Suprapubic skin (tissue), 4 donors: Measurements from ENCODE around the gene DPYD. TPM values are rescaled to one million over a fixed set of nuclear protein-coding genes. Genes with fewer than 3 reads are reported as not detected.

ENCODE experiments used
- DNase-seq, 2 donors: peaks; one replicate each; pipeline ENCODE4 v3.0.0-alpha.2; 2019; ENCODE audit warnings: low spot score in 2 of 2
- H3K27ac ChIP-seq: fragments of 200-600 bp; sonication (generic); one replicate; pipeline ENCODE4 v1.5.1; 2019
- H3K27me3 ChIP-seq: fragments of 200-600 bp; sonication (generic); one replicate; pipeline ENCODE4 v1.5.1; 2019
- H3K36me3 ChIP-seq: fragments of 200-600 bp; sonication (generic); one replicate; pipeline ENCODE4 v1.5.1; 2019
- H3K4me1 ChIP-seq: fragments of 200-600 bp; sonication (generic); one replicate; pipeline ENCODE4 v1.5.1; 2019
- H3K4me3 ChIP-seq: fragments of 200-600 bp; sonication (generic); one replicate; pipeline ENCODE4 v1.5.1; 2019; ENCODE audit warnings: mild to moderate bottlenecking
- H3K9me3 ChIP-seq: fragments of 200-600 bp; sonication (generic); one replicate; pipeline ENCODE4 v1.5.1; 2019
- CTCF ChIP-seq, 2 donors: fragments of 200-600 bp in 1 of 2; fragments of 450-650 bp in 1 of 2; sonication (generic) in 1 of 2; IDR thresholded peaks; one replicate each; pipeline ENCODE4 v1.5.1; 2016 to 2019; ENCODE audit warnings: antibody characterized with exemption in 2 of 2, mild to moderate bottlenecking in 1 of 2, moderate library complexity in 1 of 2
- EP300 ChIP-seq: sonication (generic); formaldehyde crosslinking; IDR thresholded peaks from one replicate; pipeline ENCODE4 v1.6.1; 2017; ENCODE audit warnings: antibody characterized with exemption
- POLR2A ChIP-seq, 2 donors: fragments of 450-650 bp; IDR thresholded peaks; one replicate each; pipeline ENCODE4 v1.6.1; 2017; ENCODE audit warnings: antibody characterized with exemption in 2 of 2, mild to moderate bottlenecking in 2 of 2, moderate library complexity in 2 of 2
- POLR2AphosphoS5 ChIP-seq, 3 donors: sonication (generic); formaldehyde crosslinking; IDR thresholded peaks; one replicate each; pipeline ENCODE4 v1.6.1; 2017; ENCODE audit warnings: antibody characterized with exemption in 3 of 3
- WGBS: methylation state at CpG from one replicate; pipeline ENCODE4 v1.1.5; 2018; 5-methylcytosine and 5-hydroxymethylcytosine counted together
- total RNA-seq, 4 donors: library from RNA; depleted of rRNA; stranded (reverse); fragments of >200 nt; gene quantifications; one replicate each; pipeline ENCODE4 v1.1.0, GENCODE V29; 2016

DPYD gene
- total RNA-seq, 4 donors from 2014 or later = 10.1 to 31.9 (median 11.6) TPM

GRCh38 chr1:97875996-97876395, 44.8 kb downstream of the DPYD start:
- no peaks in the 10 kb centered on the region for H3K4me1 ChIP-seq
- 92% methylated on average over 3 of the region's 3 CpGs for WGBS
- TF ChIP-seq POLR2A (IDR thresholded peaks at IDR 0.05) = no peak
- TF ChIP-seq EP300 = no peak
- no peak for TF ChIP-seq CTCF (IDR thresholded peaks at IDR 0.05)
- no peak for TF ChIP-seq POLR2AphosphoS5 (IDR thresholded peaks at IDR 0.05)
- no peaks in the 10 kb centered on the region for H3K36me3 ChIP-seq
- no peaks in the 10 kb centered on the region for H3K9me3 ChIP-seq
- no peak for DNase-seq
- no peak overlapping the region for H3K27ac ChIP-seq
- H3K27me3 ChIP-seq = no peaks in the 10 kb centered on the region
- H3K4me3 ChIP-seq = no peak overlapping the region

- no peaks in the 10 kb centered on the region for H3K36me3 ChIP-seq
- WGBS = 81% methylated on average over 7 of the region's 7 CpGs
- no peak overlapping the region for H3K27ac ChIP-seq
- no peaks in the 10 kb centered on the region for H3K4me1 ChIP-seq
- H3K9me3 ChIP-seq = no peaks in the 10 kb centered on the region
- DNase-seq = no peak
- TF ChIP-seq POLR2A (IDR thresholded peaks at IDR 0.05) (no peak), EP300 (no peak), POLR2AphosphoS5 (IDR thresholded peaks at IDR 0.05) (no peak), CTCF (IDR thresholded peaks at IDR 0.05) (no peak)
- no peaks in the 10 kb centered on the region for H3K27me3 ChIP-seq
- no peak overlapping the region for H3K4me3 ChIP-seq
Observed at GRCh38 chr1:97870589-97870988, 50.2 kb downstream of the DPYD start.

GRCh38 chr1:97869441-97869840, 51.4 kb downstream of the DPYD start:
- no peaks in the 10 kb centered on the region for H3K9me3 ChIP-seq
- DNase-seq = no peak
- no peak overlapping the region for H3K27ac ChIP-seq
- H3K27me3 ChIP-seq = no peaks in the 10 kb centered on the region
- WGBS = 37% methylated on average over 2 of the region's 2 CpGs
- H3K36me3 ChIP-seq = no peaks in the 10 kb centered on the region
- H3K4me1 ChIP-seq = no peaks in the 10 kb centered on the region
- H3K4me3 ChIP-seq = no peak overlapping the region
- TF ChIP-seq POLR2A (IDR thresholded peaks at IDR 0.05) (no peak), CTCF (IDR thresholded peaks at IDR 0.05) (no peak), POLR2AphosphoS5 (IDR thresholded peaks at IDR 0.05) (no peak), EP300 (no peak)

GRCh38 chr1:97867127-97867526, 53.7 kb downstream of the DPYD start:
- no peaks in the 10 kb centered on the region for H3K36me3 ChIP-seq
- H3K9me3 ChIP-seq = no peaks in the 10 kb centered on the region
- no peaks in the 10 kb centered on the region for H3K4me1 ChIP-seq
- H3K4me3 ChIP-seq = no peak overlapping the region
- TF ChIP-seq EP300 = no peak
- no peak for TF ChIP-seq POLR2AphosphoS5 (IDR thresholded peaks at IDR 0.05)
- TF ChIP-seq CTCF (IDR thresholded peaks at IDR 0.05) = no peak
- TF ChIP-seq POLR2A (IDR thresholded peaks at IDR 0.05) = no peak
- no peak for DNase-seq
- 97% methylated on average over 4 of the region's 4 CpGs for WGBS
- H3K27ac ChIP-seq = no peak overlapping the region
- no peaks in the 10 kb centered on the region for H3K27me3 ChIP-seq

- H3K27me3 ChIP-seq = no peaks in the 10 kb centered on the region
- no peaks in the 10 kb centered on the region for H3K9me3 ChIP-seq
- 73% methylated on average over 5 of the region's 5 CpGs for WGBS
- H3K4me1 ChIP-seq = no peaks in the 10 kb centered on the region
- no peak for DNase-seq
- TF ChIP-seq EP300 = no peak
- no peak for TF ChIP-seq CTCF (IDR thresholded peaks at IDR 0.05)
- no peak overlapping the region for H3K4me3 ChIP-seq
- no peak overlapping the region for H3K27ac ChIP-seq
- no peaks in the 10 kb centered on the region for H3K36me3 ChIP-seq
Observed at GRCh38 chr1:97864615-97865014, 56.2 kb downstream of the DPYD start.
